Hepatocyte (in vitro differentiated cells): Measurements from ENCODE around the gene WAC. TPM values are rescaled to one million over a fixed set of nuclear protein-coding genes. Genes with fewer than 3 reads are reported as not detected.

Source experiments
- DNase-seq: peaks from one replicate; pipeline ENCODE4 v3.0.0-alpha.2; 2016; ENCODE audit warnings: low spot score
- H2AFZ ChIP-seq: fragments of 200-600 bp; sonication (generic); 2 replicates; pipeline ENCODE4 v1.6.0; 2016; ENCODE audit warnings: antibody characterized with exemption, mild to moderate bottlenecking
- H3K27ac ChIP-seq: fragments of 200-600 bp; sonication (generic); 2 replicates; pipeline ENCODE4 v1.5.1; 2016; ENCODE audit warnings: mild to moderate bottlenecking
- H3K27me3 ChIP-seq: fragments of 200-600 bp; sonication (generic); 2 replicates; pipeline ENCODE4 v1.6.1; 2016
- H3K36me3 ChIP-seq: fragments of 200-600 bp; sonication (generic); replicated peaks from 2 replicates; pipeline ENCODE4 v1.5.1; 2016; ENCODE audit warnings: low read depth; ENCODE audit not compliant: insufficient read depth
- H3K4me1 ChIP-seq: fragments of 200-600 bp; sonication (generic); 2 replicates; pipeline ENCODE4 v1.5.1; 2016; ENCODE audit warnings: mild to moderate bottlenecking, moderate library complexity; ENCODE audit not compliant: insufficient read depth
- H3K4me2 ChIP-seq: fragments of 200-600 bp; sonication (generic); 2 replicates; pipeline ENCODE4 v1.6.0; 2016
- H3K4me3 ChIP-seq: fragments of 200-600 bp; sonication (generic); 2 replicates; pipeline ENCODE4 v1.5.1; 2016; ENCODE audit warnings: mild to moderate bottlenecking
- H3K79me2 ChIP-seq: fragments of 200-600 bp; sonication (generic); 2 replicates; pipeline ENCODE4 v1.6.0; 2017; ENCODE audit warnings: mild to moderate bottlenecking
- H3K9me2 ChIP-seq: fragments of 200-600 bp; sonication (generic); replicated peaks from 2 replicates; pipeline ENCODE4 v1.6.0; 2017; ENCODE audit warnings: mild to moderate bottlenecking; ENCODE audit not compliant: insufficient read depth
- H3K9me3 ChIP-seq: fragments of 200-600 bp; sonication (generic); 2 replicates; pipeline ENCODE4 v1.5.1; 2016; ENCODE audit warnings: low read depth, mild to moderate bottlenecking
- H4K20me1 ChIP-seq: fragments of 200-600 bp; sonication (generic); 2 replicates; pipeline ENCODE4 v1.6.0; 2016; ENCODE audit warnings: mild to moderate bottlenecking; ENCODE audit not compliant: insufficient read depth, poor library complexity, severe bottlenecking
- CTCF ChIP-seq: fragments of 200-600 bp; sonication (generic); IDR thresholded peaks from 2 replicates; pipeline ENCODE4 v1.5.1; 2016; ENCODE audit warnings: antibody characterized with exemption, mild to moderate bottlenecking; ENCODE audit not compliant: poor library complexity
- EZH2 ChIP-seq: fragments of 200-600 bp; sonication (generic); IDR thresholded peaks from 2 replicates; pipeline ENCODE4 v1.6.1; 2016; ENCODE audit warnings: antibody characterized with exemption, mild to moderate bottlenecking, borderline replicate concordance
- EZH2phosphoT487 ChIP-seq: fragments of 200-600 bp; sonication (generic); IDR thresholded peaks from one replicate; pipeline ENCODE4 v1.6.1; 2018; ENCODE audit warnings: antibody characterized with exemption, mild to moderate bottlenecking, low read depth, moderate library complexity; ENCODE audit not compliant: unreplicated experiment, severe bottlenecking
- WGBS: methylation state at CpG from one replicate; pipeline ENCODE4 v1.1.6; 2016; ENCODE audit warnings: low lambda C conversion rate; ENCODE audit errors: missing lambda C conversion rate; 5-methylcytosine and 5-hydroxymethylcytosine counted together
- polyA plus RNA-seq: library from polyadenylated mRNA; unstranded; fragments of >200 nt; fragmentation: Nextera tagmentation; extraction: Ambion mirVana; gene quantifications from 2 replicates; pipeline ENCODE4 v1.2.1, GENCODE V29; 2016
- total RNA-seq: library from RNA; depleted of rRNA; stranded (reverse); fragments of >200 nt; gene quantifications from 2 replicates; pipeline ENCODE4 v1.2.3, GENCODE V29; 2014

WAC gene
- total and polyA plus RNA-seq, 2 experiments from 2014 or later: 59.4 to 94.6 TPM

DNA sequence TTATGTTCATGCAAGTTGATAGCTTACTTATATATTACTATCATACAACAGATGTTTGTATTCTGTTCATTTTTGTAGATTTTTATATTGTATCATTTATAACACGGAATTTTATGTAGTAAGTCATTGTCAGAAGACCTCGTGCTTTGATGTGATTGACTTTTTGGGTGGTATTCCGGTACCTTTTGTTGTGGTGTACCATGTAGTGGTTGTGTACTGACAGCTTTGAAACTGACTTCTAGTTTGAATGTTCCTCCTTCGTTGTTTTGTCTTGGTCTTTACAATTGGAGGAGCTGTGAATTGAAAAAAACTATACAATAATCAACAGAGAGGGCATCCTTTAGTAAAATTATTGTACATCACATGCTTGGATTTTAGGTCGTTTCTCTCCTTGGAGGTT is 61.5 kb downstream of the WAC start:
- Histone ChIP-seq H2AFZ (no peak overlapping the region), H4K20me1 (peaks cover 65% of the 10 kb centered on the region), H3K36me3 (peaks cover 9% of the 10 kb centered on the region), H3K4me1 (peaks cover 11% of the 10 kb centered on the region), H3K79me2 (peaks cover 98% of the 10 kb centered on the region), H3K9me2 (no peaks in the 10 kb centered on the region), H3K4me2 (no peak overlapping the region), H3K4me3 (no peak overlapping the region), H3K27me3 (no peaks in the 10 kb centered on the region), H3K27ac (no peak overlapping the region), H3K9me3 (no peaks in the 10 kb centered on the region)
- 91% methylated on average over 5 of the region's 5 CpGs for WGBS
- DNase-seq: no peak
- no peak for TF ChIP-seq EZH2phosphoT487
- TF ChIP-seq EZH2: no peak
- no peak for TF ChIP-seq CTCF

DNA sequence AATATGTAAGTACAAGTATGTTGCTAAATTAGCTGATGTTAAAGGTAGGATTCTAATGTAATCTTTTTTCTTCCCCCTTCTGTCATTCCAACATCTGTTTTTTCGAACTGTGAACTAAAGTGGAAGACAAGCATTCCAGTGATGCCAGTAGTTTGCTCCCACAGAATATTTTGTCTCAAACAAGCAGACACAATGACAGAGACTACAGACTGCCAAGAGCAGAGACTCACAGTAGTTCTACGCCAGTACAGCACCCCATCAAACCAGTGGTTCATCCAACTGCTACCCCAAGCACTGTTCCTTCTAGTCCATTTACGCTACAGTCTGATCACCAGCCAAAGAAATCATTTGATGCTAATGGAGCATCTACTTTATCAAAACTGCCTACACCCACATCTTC is 62.7 kb downstream of the WAC start:
- Histone ChIP-seq H3K27ac (no peak overlapping the region), H3K4me2 (no peak overlapping the region), H2AFZ (no peak overlapping the region), H3K4me3 (no peak overlapping the region), H3K36me3 (peaks cover 9% of the 10 kb centered on the region), H3K9me3 (no peaks in the 10 kb centered on the region), H3K27me3 (no peaks in the 10 kb centered on the region), H3K79me2 (peaks cover 98% of the 10 kb centered on the region), H3K9me2 (no peaks in the 10 kb centered on the region), H4K20me1 (peaks cover 73% of the 10 kb centered on the region), H3K4me1 (peaks cover 11% of the 10 kb centered on the region)
- 83% methylated on average over 3 of the region's 3 CpGs for WGBS
- DNase-seq: no peak
- TF ChIP-seq CTCF (no peak), EZH2phosphoT487 (no peak), EZH2 (no peak)

GRCh38 chr10:28600056-28600455 is 67.1 kb downstream of the WAC start:
- H3K4me2 ChIP-seq: no peak overlapping the region
- WGBS: 75% methylated on average over 2 of the region's 2 CpGs
- H4K20me1 ChIP-seq: peaks cover 78% of the 10 kb centered on the region
- H3K27ac ChIP-seq: no peak overlapping the region
- no peak for TF ChIP-seq EZH2
- TF ChIP-seq EZH2phosphoT487: no peak
- TF ChIP-seq CTCF: no peak
- H3K4me3 ChIP-seq: no peak overlapping the region
- DNase-seq: no peak
- H3K9me2 ChIP-seq: no peaks in the 10 kb centered on the region
- H3K27me3 ChIP-seq: no peaks in the 10 kb centered on the region
- H3K79me2 ChIP-seq: peaks cover 97% of the 10 kb centered on the region
- H2AFZ ChIP-seq: no peak overlapping the region
- H3K36me3 ChIP-seq: peaks cover 3% of the 10 kb centered on the region
- no peaks in the 10 kb centered on the region for H3K9me3 ChIP-seq
- H3K4me1 ChIP-seq: peaks cover 5% of the 10 kb centered on the region

DNA sequence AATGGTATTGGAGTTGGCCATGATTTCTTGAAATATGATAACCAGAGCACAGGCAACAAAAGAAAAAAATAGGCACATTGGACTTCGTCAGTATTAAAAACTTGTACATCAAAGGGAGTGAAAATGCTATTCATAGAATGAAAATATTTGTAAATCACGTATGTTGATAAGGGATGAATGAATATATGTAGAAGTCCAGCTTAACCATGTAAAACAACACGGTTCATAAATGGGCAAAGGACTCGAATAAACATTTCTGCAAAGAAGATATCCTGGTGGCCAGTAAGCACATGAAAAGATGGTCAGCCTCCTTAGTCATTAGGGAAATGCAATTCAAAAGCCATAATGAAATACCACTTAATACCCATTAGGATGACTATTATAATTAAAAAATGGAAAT is 68.1 kb downstream of the WAC start:
- peaks cover 76% of the 10 kb centered on the region for H4K20me1 ChIP-seq
- 98% methylated on average over 4 of the region's 4 CpGs for WGBS
- no peak overlapping the region for H3K4me2 ChIP-seq
- H3K79me2 ChIP-seq: peaks cover 97% of the 10 kb centered on the region
- H3K9me3 ChIP-seq: no peaks in the 10 kb centered on the region
- no peak overlapping the region for H3K27ac ChIP-seq
- no peaks in the 10 kb centered on the region for H3K4me1 ChIP-seq
- peaks cover 3% of the 10 kb centered on the region for H3K36me3 ChIP-seq
- no peak for DNase-seq
- no peaks in the 10 kb centered on the region for H3K27me3 ChIP-seq
- H2AFZ ChIP-seq: no peak overlapping the region
- H3K4me3 ChIP-seq: no peak overlapping the region
- no peak for TF ChIP-seq CTCF
- TF ChIP-seq EZH2phosphoT487: no peak
- TF ChIP-seq EZH2: no peak
- H3K9me2 ChIP-seq: no peaks in the 10 kb centered on the region
